GM12873 (cell line): ENCODE results near the gene EIF3B.

ENCODE experiments used
- CTCF ChIP-seq: IDR thresholded peaks from 2 replicates; pipeline ENCODE4 v1.5.1; 2012; ENCODE audit warnings: low read depth, mild to moderate bottlenecking, moderate library complexity, low read length, control low read depth; ENCODE audit not compliant: insufficient read depth; ENCODE audit errors: missing control alignments

EIF3B gene

DNA sequence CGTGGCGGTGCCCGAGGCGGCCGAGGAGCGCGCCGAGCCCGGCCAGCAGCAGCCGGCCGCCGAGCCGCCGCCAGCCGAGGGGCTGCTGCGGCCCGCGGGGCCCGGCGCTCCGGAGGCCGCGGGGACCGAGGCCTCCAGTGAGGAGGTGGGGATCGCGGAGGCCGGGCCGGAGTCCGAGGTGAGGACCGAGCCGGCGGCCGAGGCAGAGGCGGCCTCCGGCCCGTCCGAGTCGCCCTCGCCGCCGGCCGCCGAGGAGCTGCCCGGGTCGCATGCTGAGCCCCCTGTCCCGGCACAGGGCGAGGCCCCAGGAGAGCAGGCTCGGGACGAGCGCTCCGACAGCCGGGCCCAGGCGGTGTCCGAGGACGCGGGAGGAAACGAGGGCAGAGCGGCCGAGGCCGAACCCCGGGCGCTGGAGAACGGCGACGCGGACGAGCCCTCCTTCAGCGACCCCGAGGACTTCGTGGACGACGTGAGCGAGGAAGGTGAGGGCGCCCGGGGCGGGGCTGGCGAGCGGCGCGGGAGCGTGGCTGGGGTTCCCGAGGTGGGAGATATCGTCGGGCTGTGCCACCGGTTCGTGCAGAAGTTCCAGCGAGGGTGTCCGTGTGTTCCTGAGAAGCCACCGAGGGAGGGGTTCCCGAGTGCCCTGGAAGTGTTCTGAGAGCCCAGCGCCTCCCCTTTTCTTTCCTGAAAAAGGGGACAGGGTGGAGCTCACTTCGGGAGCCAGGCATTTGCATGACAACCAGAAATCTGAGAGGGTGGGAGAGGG is 495 bp downstream of the EIF3B start:
- no peak for TF ChIP-seq CTCF

- no peak for TF ChIP-seq CTCF
Observed at GRCh38 chr7:2355705-2356008, 1.0 kb downstream of the EIF3B start.

GRCh38 chr7:2357165-2357564 is 2.5 kb downstream of the EIF3B start:
- TF ChIP-seq CTCF, result no peak

DNA sequence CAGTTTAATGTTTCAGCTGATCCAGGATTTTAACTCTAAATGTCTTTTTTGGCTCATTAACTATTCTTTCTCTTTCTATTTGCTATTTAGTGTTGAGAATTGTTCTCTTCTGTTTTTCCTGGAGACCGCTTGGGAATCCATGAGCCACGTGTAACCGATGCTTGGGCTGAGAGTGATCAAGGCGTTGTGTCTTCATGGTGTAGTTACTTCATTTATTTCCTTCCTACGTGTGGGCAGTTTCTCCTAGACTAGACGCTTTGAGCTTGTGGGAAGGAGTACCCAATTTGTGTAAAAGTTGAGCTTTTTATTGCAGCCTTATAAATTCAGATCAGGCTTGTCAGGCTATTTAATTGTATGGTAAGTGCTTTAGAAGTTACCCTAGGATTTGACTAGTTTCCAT is 2.9 kb downstream of the EIF3B start:
- no peak for TF ChIP-seq CTCF

DNA sequence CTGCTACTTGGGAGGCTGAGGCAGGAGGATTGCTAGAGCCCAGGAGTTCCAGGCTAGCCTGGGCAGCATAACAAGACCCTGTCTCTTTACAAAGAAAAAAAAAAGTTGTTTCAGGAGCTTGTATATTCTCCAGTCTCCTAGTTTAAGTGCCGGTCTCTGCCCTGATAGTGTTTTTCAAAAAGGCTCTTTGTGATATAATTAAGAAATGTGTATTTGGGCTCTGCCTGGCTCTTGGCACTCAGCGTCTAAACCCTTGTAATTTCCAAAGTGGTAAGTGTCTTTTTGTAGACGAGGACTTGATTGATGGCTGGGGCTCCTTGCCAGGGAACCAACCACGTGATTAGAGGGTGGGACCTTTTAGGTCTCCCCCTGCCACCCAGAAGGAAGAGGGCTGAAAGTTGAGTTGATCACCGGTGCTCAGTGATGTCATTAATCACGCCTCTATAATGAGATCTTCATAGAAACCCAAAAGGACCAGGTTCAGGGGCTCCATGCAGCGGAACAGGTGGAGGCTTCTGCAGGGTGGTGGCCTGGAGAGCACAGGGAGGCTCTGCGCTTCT is 4.4 kb downstream of the EIF3B start:
- no peak for TF ChIP-seq CTCF

- TF ChIP-seq CTCF, result no peak
Observed at GRCh38 chr7:2359610-2360009, 5.0 kb downstream of the EIF3B start.

- TF ChIP-seq CTCF, result no peak
Observed at GRCh38 chr7:2360796-2361195, 6.2 kb downstream of the EIF3B start.
